HepG2 (cell line): Measurements from ENCODE around the gene MTCH1. TPM values are rescaled to one million over a fixed set of nuclear protein-coding genes. Genes with fewer than 3 reads are reported as not detected.

Source experiments
- HES4 ChIP-seq: sonication (generic); formaldehyde crosslinking; IDR thresholded peaks from 2 replicates; pipeline ENCODE4 v1.9.0; 2021; ENCODE audit warnings: mild to moderate bottlenecking, missing genetic modification reagents, borderline replicate concordance
- IKZF4 ChIP-seq: sonication (generic); formaldehyde crosslinking; IDR thresholded peaks from 2 replicates; pipeline ENCODE4 v1.5.1; 2020; ENCODE audit warnings: borderline replicate concordance, mild to moderate bottlenecking, low read depth, missing genetic modification reagents; ENCODE audit errors: not compliant biosample characterization
- JUN ChIP-seq: sonication (generic); formaldehyde crosslinking; IDR thresholded peaks from 2 replicates; pipeline ENCODE4 v1.4.0; 2020; ENCODE audit warnings: mild to moderate bottlenecking, missing genetic modification reagents
- MIXL1 ChIP-seq: IDR thresholded peaks from 2 replicates; pipeline ENCODE4 v1.6.1; 2016
- PHF20 ChIP-seq: sonication (generic); formaldehyde crosslinking; IDR thresholded peaks from 2 replicates; pipeline ENCODE4 v1.5.0; 2020; ENCODE audit warnings: mild to moderate bottlenecking, missing genetic modification reagents
- TCF12 ChIP-seq, 2 experiments: fragments of 450-650 bp in 1 of 2; sonication (generic) in 1 of 2; formaldehyde crosslinking in 1 of 2; IDR thresholded peaks; 2 replicates each; pipeline versions ENCODE4 v1.6.1 to v1.8.0; 2017 to 2022; ENCODE audit warnings: antibody characterized with exemption in 1 of 2, mild to moderate bottlenecking in 1 of 2, missing genetic modification reagents in 1 of 2, moderate library complexity in 1 of 2
- ZMYM3 ChIP-seq: sonication (generic); formaldehyde crosslinking; IDR thresholded peaks from 2 replicates; pipeline ENCODE4 v1.5.1; 2020; ENCODE audit warnings: mild to moderate bottlenecking, missing genetic modification reagents
- ZNF326 ChIP-seq: sonication (generic); formaldehyde crosslinking; IDR thresholded peaks from 2 replicates; pipeline ENCODE4 v1.4.0; 2020; ENCODE audit warnings: missing genetic modification reagents, borderline replicate concordance
- polyA plus RNA-seq, 8 experiments: library from polyadenylated mRNA; depleted of rRNA in 3 of 8; stranded (reverse) in 7 of 8; unstranded in 1 of 8; fragments of >200 nt; fragmentation: Illumina TruSeq in 4 of 8; extraction: Trizol in 4 of 8; gene quantifications; 2 replicates each; pipeline versions ENCODE4 v1.2.1 to v1.2.3, GENCODE V29; 2011 to 2016; ENCODE audit warnings: low read depth in 4 of 8, missing spikeins in 1 of 8, mixed read lengths in 1 of 8; ENCODE audit not compliant: insufficient read depth in 1 of 8
- total RNA-seq, 5 experiments: library from RNA; depleted of rRNA; stranded (reverse); fragments of >200 nt; fragmentation: Illumina TruSeq; extraction: Trizol; gene quantifications; 2 replicates each; pipeline ENCODE4 v1.2.3, GENCODE V29; 2016; ENCODE audit warnings: low read depth in 1 of 5
- TF ChIP-seq, protein P1 (sequence below): sonication (generic); formaldehyde crosslinking; IDR thresholded peaks from 2 replicates; pipeline ENCODE4 v1.4.0; 2020; ENCODE audit warnings: missing genetic modification reagents
- TF ChIP-seq, protein P2 (sequence below): sonication (generic); formaldehyde crosslinking; IDR thresholded peaks from 2 replicates; pipeline ENCODE4 v1.4.0; 2020; ENCODE audit warnings: mild to moderate bottlenecking, missing genetic modification reagents, borderline replicate concordance
- TF ChIP-seq, protein P3 (sequence below): IDR thresholded peaks from 2 replicates; pipeline ENCODE4 v1.6.1; 2016; ENCODE audit warnings: missing biosample characterization, missing genetic modification reagents, low read depth
- TF ChIP-seq, protein P4 (sequence below): IDR thresholded peaks from 2 replicates; pipeline ENCODE4 v1.6.1; 2016; ENCODE audit warnings: mild to moderate bottlenecking

Gene MTCH1
- total and polyA plus RNA-seq, 2 of the 13 experiments (the other 11 are each of a cell fraction or from before 2014, with no cell fraction given): 86.2 to 144 TPM

DNA sequence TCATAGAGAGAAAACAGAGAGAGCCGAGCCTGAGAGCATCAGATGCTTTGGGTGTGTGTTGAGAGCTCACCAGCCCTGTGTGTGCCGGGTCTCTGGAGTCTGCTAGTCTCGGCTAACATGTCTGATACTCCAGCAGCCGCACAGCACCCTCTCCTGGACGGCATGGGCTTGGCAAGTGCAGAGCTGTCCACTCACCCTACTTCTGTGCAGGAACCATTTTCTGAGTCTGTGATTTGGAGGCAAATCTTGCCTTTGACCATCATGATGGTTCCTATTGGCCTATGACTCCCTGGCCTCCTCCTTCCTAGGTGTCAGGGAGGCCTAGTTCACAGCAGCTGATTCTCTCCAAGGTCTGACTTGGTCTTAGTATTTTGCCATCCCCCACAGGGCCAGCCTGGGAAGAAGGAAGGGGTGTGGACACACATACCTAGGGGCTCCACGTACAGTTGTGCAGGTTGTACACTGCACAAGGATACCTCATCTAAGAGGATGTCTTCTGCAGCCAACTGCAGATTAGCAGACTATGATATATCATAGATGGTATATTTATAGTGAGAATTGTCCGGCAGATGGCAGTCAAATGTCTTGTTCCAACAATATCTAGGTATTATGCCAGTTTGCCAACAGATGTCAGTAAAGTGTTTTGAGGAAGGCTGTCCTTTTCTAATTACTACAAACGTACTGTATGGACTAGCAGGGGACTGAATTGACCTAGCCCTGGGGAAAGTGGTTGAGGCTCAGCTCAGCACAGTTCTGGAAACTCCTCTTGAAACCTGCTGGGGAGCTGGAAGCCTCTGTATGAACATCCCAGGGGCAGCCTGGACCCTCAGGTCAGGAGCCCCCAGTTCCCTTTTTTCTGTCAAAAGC, 32.4 kb upstream of the MTCH1 start (continued):
- TF ChIP-seq, protein P1, sequence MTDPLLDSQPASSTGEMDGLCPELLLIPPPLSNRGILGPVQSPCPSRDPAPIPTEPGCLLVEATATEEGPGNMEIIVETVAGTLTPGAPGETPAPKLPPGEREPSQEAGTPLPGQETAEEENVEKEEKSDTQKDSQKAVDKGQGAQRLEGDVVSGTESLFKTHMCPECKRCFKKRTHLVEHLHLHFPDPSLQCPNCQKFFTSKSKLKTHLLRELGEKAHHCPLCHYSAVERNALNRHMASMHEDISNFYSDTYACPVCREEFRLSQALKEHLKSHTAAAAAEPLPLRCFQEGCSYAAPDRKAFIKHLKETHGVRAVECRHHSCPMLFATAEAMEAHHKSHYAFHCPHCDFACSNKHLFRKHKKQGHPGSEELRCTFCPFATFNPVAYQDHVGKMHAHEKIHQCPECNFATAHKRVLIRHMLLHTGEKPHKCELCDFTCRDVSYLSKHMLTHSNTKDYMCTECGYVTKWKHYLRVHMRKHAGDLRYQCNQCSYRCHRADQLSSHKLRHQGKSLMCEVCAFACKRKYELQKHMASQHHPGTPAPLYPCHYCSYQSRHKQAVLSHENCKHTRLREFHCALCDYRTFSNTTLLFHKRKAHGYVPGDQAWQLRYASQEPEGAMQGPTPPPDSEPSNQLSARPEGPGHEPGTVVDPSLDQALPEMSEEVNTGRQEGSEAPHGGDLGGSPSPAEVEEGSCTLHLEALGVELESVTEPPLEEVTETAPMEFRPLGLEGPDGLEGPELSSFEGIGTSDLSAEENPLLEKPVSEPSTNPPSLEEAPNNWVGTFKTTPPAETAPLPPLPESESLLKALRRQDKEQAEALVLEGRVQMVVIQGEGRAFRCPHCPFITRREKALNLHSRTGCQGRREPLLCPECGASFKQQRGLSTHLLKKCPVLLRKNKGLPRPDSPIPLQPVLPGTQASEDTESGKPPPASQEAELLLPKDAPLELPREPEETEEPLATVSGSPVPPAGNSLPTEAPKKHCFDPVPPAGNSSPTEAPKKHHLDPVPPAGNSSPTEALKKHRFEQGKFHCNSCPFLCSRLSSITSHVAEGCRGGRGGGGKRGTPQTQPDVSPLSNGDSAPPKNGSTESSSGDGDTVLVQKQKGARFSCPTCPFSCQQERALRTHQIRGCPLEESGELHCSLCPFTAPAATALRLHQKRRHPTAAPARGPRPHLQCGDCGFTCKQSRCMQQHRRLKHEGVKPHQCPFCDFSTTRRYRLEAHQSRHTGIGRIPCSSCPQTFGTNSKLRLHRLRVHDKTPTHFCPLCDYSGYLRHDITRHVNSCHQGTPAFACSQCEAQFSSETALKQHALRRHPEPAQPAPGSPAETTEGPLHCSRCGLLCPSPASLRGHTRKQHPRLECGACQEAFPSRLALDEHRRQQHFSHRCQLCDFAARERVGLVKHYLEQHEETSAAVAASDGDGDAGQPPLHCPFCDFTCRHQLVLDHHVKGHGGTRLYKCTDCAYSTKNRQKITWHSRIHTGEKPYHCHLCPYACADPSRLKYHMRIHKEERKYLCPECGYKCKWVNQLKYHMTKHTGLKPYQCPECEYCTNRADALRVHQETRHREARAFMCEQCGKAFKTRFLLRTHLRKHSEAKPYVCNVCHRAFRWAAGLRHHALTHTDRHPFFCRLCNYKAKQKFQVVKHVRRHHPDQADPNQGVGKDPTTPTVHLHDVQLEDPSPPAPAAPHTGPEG (CRISPR knock-in tag): 0 out of 2 replicates have a peak, but pooled peaks have one; percentile 60
- peak; percentile 88 for TF ChIP-seq ZMYM3
- no peak for TF ChIP-seq TCF12 (IDR thresholded peaks at IDR 0.05)
- TF ChIP-seq TCF12 (CRISPR knock-in tag; IDR thresholded peaks at IDR 0.05): no peak
- no peak for TF ChIP-seq PHF20 (CRISPR knock-in tag)
- no peak for TF ChIP-seq HES4
- TF ChIP-seq IKZF4: no peak
- no peak for TF ChIP-seq JUN (CRISPR knock-in tag)
- TF ChIP-seq, protein P2, sequence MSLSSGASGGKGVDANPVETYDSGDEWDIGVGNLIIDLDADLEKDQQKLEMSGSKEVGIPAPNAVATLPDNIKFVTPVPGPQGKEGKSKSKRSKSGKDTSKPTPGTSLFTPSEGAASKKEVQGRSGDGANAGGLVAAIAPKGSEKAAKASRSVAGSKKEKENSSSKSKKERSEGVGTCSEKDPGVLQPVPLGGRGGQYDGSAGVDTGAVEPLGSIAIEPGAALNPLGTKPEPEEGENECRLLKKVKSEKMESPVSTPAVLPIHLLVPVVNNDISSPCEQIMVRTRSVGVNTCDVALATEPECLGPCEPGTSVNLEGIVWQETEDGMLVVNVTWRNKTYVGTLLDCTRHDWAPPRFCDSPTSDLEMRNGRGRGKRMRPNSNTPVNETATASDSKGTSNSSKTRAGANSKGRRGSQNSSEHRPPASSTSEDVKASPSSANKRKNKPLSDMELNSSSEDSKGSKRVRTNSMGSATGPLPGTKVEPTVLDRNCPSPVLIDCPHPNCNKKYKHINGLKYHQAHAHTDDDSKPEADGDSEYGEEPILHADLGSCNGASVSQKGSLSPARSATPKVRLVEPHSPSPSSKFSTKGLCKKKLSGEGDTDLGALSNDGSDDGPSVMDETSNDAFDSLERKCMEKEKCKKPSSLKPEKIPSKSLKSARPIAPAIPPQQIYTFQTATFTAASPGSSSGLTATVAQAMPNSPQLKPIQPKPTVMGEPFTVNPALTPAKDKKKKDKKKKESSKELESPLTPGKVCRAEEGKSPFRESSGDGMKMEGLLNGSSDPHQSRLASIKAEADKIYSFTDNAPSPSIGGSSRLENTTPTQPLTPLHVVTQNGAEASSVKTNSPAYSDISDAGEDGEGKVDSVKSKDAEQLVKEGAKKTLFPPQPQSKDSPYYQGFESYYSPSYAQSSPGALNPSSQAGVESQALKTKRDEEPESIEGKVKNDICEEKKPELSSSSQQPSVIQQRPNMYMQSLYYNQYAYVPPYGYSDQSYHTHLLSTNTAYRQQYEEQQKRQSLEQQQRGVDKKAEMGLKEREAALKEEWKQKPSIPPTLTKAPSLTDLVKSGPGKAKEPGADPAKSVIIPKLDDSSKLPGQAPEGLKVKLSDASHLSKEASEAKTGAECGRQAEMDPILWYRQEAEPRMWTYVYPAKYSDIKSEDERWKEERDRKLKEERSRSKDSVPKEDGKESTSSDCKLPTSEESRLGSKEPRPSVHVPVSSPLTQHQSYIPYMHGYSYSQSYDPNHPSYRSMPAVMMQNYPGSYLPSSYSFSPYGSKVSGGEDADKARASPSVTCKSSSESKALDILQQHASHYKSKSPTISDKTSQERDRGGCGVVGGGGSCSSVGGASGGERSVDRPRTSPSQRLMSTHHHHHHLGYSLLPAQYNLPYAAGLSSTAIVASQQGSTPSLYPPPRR: no peak
- 0 out of 2 replicates have a peak, but pooled peaks have one; percentile 75 for TF ChIP-seq ZNF326
- TF ChIP-seq, protein P3, sequence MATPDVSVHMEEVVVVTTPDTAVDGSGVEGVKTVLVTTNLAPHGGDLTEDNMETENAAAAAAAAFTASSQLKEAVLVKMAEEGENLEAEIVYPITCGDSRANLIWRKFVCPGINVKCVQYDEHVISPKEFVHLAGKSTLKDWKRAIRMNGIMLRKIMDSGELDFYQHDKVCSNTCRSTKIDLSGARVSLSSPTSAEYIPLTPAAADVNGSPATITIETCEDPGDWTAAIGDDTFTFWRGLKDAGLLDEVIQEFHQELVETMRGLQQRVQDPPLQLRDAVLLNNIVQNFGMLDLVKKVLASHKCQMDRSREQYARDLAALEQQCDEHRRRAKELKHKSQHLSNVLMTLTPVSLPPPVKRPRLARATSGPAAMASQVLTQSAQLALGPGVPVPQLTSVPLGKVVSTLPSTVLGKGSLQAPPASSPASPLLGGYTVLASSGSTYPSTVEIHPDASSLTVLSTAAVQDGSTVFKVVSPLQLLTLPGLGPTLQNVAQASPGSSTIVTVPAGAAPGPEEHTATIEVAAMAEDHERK (CRISPR knock-in tag): no peak
- peak; percentile 68 for TF ChIP-seq MIXL1 (CRISPR knock-in tag)
- TF ChIP-seq, protein P4, sequence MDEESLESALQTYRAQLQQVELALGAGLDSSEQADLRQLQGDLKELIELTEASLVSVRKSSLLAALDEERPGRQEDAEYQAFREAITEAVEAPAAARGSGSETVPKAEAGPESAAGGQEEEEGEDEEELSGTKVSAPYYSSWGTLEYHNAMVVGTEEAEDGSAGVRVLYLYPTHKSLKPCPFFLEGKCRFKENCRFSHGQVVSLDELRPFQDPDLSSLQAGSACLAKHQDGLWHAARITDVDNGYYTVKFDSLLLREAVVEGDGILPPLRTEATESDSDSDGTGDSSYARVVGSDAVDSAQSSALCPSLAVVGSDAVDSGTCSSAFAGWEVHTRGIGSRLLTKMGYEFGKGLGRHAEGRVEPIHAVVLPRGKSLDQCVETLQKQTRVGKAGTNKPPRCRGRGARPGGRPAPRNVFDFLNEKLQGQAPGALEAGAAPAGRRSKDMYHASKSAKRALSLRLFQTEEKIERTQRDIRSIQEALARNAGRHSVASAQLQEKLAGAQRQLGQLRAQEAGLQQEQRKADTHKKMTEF: peak; percentile 70; the same call in 1 of the 2 replicates
